ENCODE results near the gene PPM1L. TPM values are rescaled to one million over a fixed set of nuclear protein-coding genes. Genes with fewer than 3 reads are reported as not detected.

PPM1L gene
- total and polyA plus RNA-seq, 2 donors (not counting 1 experiment from before 2014, with no cell fraction given) = 0.33 to 2.5 TPM

DNA sequence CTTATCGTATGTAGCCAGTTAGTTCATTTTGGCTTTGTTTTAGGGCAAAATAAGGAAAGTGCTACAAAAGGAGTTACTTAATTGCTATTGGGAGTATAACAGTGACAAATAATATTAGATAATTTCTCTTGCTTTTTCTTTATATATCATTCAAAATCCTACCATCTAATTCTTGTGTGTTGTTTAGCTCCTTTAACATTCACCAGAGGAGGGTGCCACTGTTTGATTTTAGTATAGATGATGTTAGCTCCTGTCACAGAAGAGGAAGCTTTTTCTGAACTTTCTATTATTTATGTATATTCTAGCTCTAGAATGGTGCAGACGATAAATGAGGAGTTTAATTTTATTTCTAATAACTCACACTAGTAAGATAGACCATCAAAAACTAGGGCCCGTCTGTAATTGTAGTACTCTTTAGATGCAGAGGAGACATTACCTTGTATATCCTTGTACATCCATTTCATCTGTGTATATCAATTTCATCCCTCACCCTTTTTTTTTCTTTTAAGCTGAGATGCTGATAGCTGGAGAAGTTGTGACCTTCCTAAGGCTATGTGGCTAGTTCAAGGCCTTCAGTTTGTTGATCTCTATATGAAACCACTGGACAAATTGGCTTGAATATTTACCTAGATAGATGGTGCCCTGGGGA is 3.0 kb downstream of the PPM1L start:
- peaks cover 5% of the 10 kb centered on the region for H3K4me1 ChIP-seq (ENCODE audit: control insufficient read depth, extremely low read depth, insufficient read depth, low read length)
- H3K27me3 ChIP-seq (ENCODE audit: control insufficient read depth, insufficient read depth, low read length) = peaks cover 15% of the 10 kb centered on the region
- no peak for TF ChIP-seq CTCF (conservative IDR thresholded peaks at IDR 0.05 in 1 of 2, IDR thresholded peaks at IDR 0.05 in 1 of 2; ENCODE audit: low read depth in 1 of 2, low read length in 2 of 2)
- TF ChIP-seq EZH2 (IDR thresholded peaks at IDR 0.05; ENCODE audit: low read length, missing control alignments) = no peak
- no peaks in the 10 kb centered on the region for H4K20me1 ChIP-seq (ENCODE audit: control insufficient read depth, extremely low read depth, insufficient read depth, low read length)
- no peak overlapping the region for H2AFZ ChIP-seq (ENCODE audit: low read length)
- H3K4me3 ChIP-seq (replicated peaks in 1 of 4; ENCODE audit: control extremely low read depth in 1 of 4, insufficient read depth in 1 of 4, low read depth in 3 of 4, low read length in 4 of 4) = no peak overlapping the region
- no peaks in the 10 kb centered on the region for H3K36me3 ChIP-seq (ENCODE audit: control insufficient read depth, insufficient read depth, low read length)
- H3K4me2 ChIP-seq (ENCODE audit: extremely low read depth, insufficient read depth, low read length) = no peak overlapping the region
- no peak overlapping the region for H3K9ac ChIP-seq (ENCODE audit: insufficient read depth, low read length)
- no peak for DNase-seq (ENCODE audit: low read depth in 2 of 2)
- H3K79me2 ChIP-seq (ENCODE audit: control insufficient read depth, insufficient read depth, low read length) = no peaks in the 10 kb centered on the region
- H3K9me3 ChIP-seq (ENCODE audit: control insufficient read depth, insufficient read depth, low read depth, low read length) = no peaks in the 10 kb centered on the region
- H3K27ac ChIP-seq (ENCODE audit: insufficient read depth, low read length) = no peak overlapping the region

DNA sequence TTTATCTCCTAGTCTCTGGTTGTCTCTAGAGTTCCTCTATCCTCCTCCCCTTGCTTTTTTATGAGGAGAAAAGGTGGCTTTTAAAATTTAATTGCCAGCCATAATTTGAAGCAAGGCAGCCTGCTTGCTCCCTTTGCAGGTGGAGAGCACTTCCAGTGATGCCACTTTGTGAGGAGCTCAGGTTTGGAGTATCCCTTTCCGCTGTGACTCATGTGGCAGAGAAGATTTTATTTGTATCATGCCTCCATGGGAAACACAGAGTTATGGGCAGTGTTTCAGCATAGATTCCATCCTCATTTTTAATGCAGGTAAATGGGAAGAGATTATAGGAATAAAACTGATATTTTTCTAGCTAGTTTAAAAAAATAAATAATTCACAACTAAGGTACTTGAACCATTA is 7.0 kb downstream of the PPM1L start:
- no peaks in the 10 kb centered on the region for H3K36me3 ChIP-seq (ENCODE audit: control insufficient read depth, insufficient read depth, low read length)
- H3K9ac ChIP-seq (ENCODE audit: insufficient read depth, low read length) = no peak overlapping the region
- H2AFZ ChIP-seq (ENCODE audit: low read length) = no peak overlapping the region
- no peaks in the 10 kb centered on the region for H3K4me1 ChIP-seq (ENCODE audit: control insufficient read depth, extremely low read depth, insufficient read depth, low read length)
- H3K79me2 ChIP-seq (ENCODE audit: control insufficient read depth, insufficient read depth, low read length) = no peaks in the 10 kb centered on the region
- TF ChIP-seq CTCF (conservative IDR thresholded peaks at IDR 0.05 in 1 of 2, IDR thresholded peaks at IDR 0.05 in 1 of 2; ENCODE audit: low read depth in 1 of 2, low read length in 2 of 2) = no peak
- TF ChIP-seq EZH2 (IDR thresholded peaks at IDR 0.05; ENCODE audit: low read length, missing control alignments) = no peak
- no peak overlapping the region for H3K4me2 ChIP-seq (ENCODE audit: extremely low read depth, insufficient read depth, low read length)
- no peaks in the 10 kb centered on the region for H4K20me1 ChIP-seq (ENCODE audit: control insufficient read depth, extremely low read depth, insufficient read depth, low read length)
- H3K27me3 ChIP-seq (ENCODE audit: control insufficient read depth, insufficient read depth, low read length) = peaks cover under 1% of the 10 kb centered on the region
- no peak overlapping the region for H3K27ac ChIP-seq (ENCODE audit: insufficient read depth, low read length)
- no peaks in the 10 kb centered on the region for H3K9me3 ChIP-seq (ENCODE audit: control insufficient read depth, insufficient read depth, low read depth, low read length)
- DNase-seq (ENCODE audit: low read depth in 2 of 2) = no peak
- H3K4me3 ChIP-seq (replicated peaks in 1 of 4; ENCODE audit: control extremely low read depth in 1 of 4, insufficient read depth in 1 of 4, low read depth in 3 of 4, low read length in 4 of 4) = no peak overlapping the region

GRCh38 chr3:160765211-160765610 is 9.2 kb downstream of the PPM1L start:
- H3K4me1 ChIP-seq (ENCODE audit: control insufficient read depth, extremely low read depth, insufficient read depth, low read length) = no peaks in the 10 kb centered on the region
- no peak overlapping the region for H3K27ac ChIP-seq (ENCODE audit: insufficient read depth, low read length)
- H3K9ac ChIP-seq (ENCODE audit: insufficient read depth, low read length) = no peak overlapping the region
- H3K79me2 ChIP-seq (ENCODE audit: control insufficient read depth, insufficient read depth, low read length) = no peaks in the 10 kb centered on the region
- H3K36me3 ChIP-seq (ENCODE audit: control insufficient read depth, insufficient read depth, low read length) = no peaks in the 10 kb centered on the region
- H3K4me2 ChIP-seq (ENCODE audit: extremely low read depth, insufficient read depth, low read length) = no peak overlapping the region
- no peaks in the 10 kb centered on the region for H3K27me3 ChIP-seq (ENCODE audit: control insufficient read depth, insufficient read depth, low read length)
- no peaks in the 10 kb centered on the region for H4K20me1 ChIP-seq (ENCODE audit: control insufficient read depth, extremely low read depth, insufficient read depth, low read length)
- TF ChIP-seq CTCF (conservative IDR thresholded peaks at IDR 0.05 in 1 of 2, IDR thresholded peaks at IDR 0.05 in 1 of 2; ENCODE audit: low read depth in 1 of 2, low read length in 2 of 2) = no peak
- no peak for TF ChIP-seq EZH2 (IDR thresholded peaks at IDR 0.05; ENCODE audit: low read length, missing control alignments)
- H3K4me3 ChIP-seq (replicated peaks in 1 of 4; ENCODE audit: control extremely low read depth in 1 of 4, insufficient read depth in 1 of 4, low read depth in 3 of 4, low read length in 4 of 4) = no peak overlapping the region
- no peaks in the 10 kb centered on the region for H3K9me3 ChIP-seq (ENCODE audit: control insufficient read depth, insufficient read depth, low read depth, low read length)
- DNase-seq (ENCODE audit: low read depth in 2 of 2) = no peak
- no peak overlapping the region for H2AFZ ChIP-seq (ENCODE audit: low read length)
